SK-N-SH treated with all-trans-retinoic acid at 6 μM for 48 hours (cell line): Measurements from ENCODE around the gene TXN.

ENCODE experiments used
- GLIS3 ChIP-seq: fragments of 250-450 bp; sonication (Bioruptor Pico); IDR thresholded peaks from 2 replicates; pipeline ENCODE4 v1.5.0; 2020; ENCODE audit warnings: mild to moderate bottlenecking, moderate library complexity
- TCF4 ChIP-seq: fragments of 250-450 bp; sonication (Bioruptor Pico); IDR thresholded peaks from 2 replicates; pipeline ENCODE4 v1.8.0; 2021; ENCODE audit warnings: mild to moderate bottlenecking, moderate library complexity, borderline replicate concordance
- ZC3H10 ChIP-seq: fragments of 250-450 bp; sonication (Bioruptor Pico); IDR thresholded peaks from 2 replicates; pipeline ENCODE4 v1.5.1; 2021; ENCODE audit warnings: mild to moderate bottlenecking, moderate library complexity
- ZFP30 ChIP-seq: fragments of 450-650 bp; formaldehyde crosslinking; IDR thresholded peaks from 2 replicates; pipeline ENCODE4 v1.5.0; 2022; ENCODE audit warnings: mild to moderate bottlenecking, moderate library complexity
- TF ChIP-seq, protein P1 (sequence below): fragments of 250-450 bp; sonication (Bioruptor Pico); IDR thresholded peaks from 2 replicates; pipeline ENCODE4 v1.8.0; 2020; ENCODE audit warnings: mild to moderate bottlenecking, moderate library complexity, borderline replicate concordance
- TF ChIP-seq, protein P2 (sequence below): fragments of 250-450 bp; sonication (Bioruptor Pico); IDR thresholded peaks from 2 replicates; pipeline ENCODE4 v1.5.0; 2020; ENCODE audit warnings: mild to moderate bottlenecking, moderate library complexity

DNA sequence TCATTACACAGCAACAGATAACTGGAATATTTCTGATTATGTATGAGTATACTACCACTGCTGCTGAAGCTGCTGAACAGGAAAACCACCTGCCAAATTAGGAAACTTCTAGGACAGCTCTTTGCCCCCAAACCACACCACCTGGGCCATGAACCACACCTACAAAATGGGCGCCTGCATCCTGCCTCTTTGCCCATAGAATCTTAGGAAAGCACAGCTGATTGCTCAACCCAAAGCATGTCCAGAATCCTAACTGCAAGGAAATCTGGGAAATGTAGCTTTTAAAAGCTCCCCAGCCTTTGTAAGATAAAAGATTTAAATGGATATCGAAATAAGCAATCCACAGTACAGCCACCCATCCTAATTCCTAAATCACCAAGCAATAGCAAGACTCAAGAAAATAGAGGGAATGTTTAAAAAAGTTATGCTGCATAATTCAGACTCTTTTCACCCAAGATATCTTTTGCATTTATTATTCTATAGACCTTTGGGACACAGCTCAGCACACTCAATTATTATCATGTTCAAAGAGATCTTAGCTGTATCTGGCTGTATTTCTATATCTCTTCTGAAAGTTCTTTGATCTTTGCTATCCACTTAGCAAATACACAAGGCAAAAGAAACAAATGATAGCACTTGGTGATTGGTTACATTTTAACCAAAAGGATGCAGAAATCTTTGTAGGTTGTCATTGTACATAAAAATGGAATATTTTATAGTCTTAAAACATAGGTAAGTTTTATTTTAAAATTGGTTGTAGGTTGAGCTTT lies 41.5 kb downstream of the TXN start:
- no peak for TF ChIP-seq ZFP30 (CRISPR knock-in tag)
- no peak for TF ChIP-seq GLIS3 (CRISPR knock-in tag)
- no peak for TF ChIP-seq TCF4
- no peak for TF ChIP-seq ZC3H10 (CRISPR knock-in tag)
- TF ChIP-seq, protein P1, sequence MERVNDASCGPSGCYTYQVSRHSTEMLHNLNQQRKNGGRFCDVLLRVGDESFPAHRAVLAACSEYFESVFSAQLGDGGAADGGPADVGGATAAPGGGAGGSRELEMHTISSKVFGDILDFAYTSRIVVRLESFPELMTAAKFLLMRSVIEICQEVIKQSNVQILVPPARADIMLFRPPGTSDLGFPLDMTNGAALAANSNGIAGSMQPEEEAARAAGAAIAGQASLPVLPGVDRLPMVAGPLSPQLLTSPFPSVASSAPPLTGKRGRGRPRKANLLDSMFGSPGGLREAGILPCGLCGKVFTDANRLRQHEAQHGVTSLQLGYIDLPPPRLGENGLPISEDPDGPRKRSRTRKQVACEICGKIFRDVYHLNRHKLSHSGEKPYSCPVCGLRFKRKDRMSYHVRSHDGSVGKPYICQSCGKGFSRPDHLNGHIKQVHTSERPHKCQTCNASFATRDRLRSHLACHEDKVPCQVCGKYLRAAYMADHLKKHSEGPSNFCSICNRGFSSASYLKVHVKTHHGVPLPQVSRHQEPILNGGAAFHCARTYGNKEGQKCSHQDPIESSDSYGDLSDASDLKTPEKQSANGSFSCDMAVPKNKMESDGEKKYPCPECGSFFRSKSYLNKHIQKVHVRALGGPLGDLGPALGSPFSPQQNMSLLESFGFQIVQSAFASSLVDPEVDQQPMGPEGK (CRISPR knock-in tag), result no peak
- TF ChIP-seq, protein P2, sequence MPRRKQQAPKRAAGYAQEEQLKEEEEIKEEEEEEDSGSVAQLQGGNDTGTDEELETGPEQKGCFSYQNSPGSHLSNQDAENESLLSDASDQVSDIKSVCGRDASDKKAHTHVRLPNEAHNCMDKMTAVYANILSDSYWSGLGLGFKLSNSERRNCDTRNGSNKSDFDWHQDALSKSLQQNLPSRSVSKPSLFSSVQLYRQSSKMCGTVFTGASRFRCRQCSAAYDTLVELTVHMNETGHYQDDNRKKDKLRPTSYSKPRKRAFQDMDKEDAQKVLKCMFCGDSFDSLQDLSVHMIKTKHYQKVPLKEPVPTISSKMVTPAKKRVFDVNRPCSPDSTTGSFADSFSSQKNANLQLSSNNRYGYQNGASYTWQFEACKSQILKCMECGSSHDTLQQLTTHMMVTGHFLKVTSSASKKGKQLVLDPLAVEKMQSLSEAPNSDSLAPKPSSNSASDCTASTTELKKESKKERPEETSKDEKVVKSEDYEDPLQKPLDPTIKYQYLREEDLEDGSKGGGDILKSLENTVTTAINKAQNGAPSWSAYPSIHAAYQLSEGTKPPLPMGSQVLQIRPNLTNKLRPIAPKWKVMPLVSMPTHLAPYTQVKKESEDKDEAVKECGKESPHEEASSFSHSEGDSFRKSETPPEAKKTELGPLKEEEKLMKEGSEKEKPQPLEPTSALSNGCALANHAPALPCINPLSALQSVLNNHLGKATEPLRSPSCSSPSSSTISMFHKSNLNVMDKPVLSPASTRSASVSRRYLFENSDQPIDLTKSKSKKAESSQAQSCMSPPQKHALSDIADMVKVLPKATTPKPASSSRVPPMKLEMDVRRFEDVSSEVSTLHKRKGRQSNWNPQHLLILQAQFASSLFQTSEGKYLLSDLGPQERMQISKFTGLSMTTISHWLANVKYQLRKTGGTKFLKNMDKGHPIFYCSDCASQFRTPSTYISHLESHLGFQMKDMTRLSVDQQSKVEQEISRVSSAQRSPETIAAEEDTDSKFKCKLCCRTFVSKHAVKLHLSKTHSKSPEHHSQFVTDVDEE (CRISPR knock-in tag), result no peak
